MM.1S (cell line): ENCODE results near the gene LCN15.
"Not testable (repeated sequence)": the region's sequence is repeated elsewhere in the genome, so short reads cannot be mapped to it uniquely, and the experiment has no call there.

Source experiments
- CTCF ChIP-seq: fragments of 300-600 bp; sonication (generic); IDR thresholded peaks from 2 replicates; pipeline ENCODE4 v1.5.1; 2016; ENCODE audit warnings: antibody characterized with exemption, low read length, mixed read lengths
- EZH2 ChIP-seq: fragments of 300-600 bp; sonication (generic); optimal IDR thresholded peaks from 2 replicates; pipeline ENCODE3; 2017; ENCODE audit warnings: low read depth, mild to moderate bottlenecking, antibody characterized with exemption, low read length, mixed read lengths

DNA sequence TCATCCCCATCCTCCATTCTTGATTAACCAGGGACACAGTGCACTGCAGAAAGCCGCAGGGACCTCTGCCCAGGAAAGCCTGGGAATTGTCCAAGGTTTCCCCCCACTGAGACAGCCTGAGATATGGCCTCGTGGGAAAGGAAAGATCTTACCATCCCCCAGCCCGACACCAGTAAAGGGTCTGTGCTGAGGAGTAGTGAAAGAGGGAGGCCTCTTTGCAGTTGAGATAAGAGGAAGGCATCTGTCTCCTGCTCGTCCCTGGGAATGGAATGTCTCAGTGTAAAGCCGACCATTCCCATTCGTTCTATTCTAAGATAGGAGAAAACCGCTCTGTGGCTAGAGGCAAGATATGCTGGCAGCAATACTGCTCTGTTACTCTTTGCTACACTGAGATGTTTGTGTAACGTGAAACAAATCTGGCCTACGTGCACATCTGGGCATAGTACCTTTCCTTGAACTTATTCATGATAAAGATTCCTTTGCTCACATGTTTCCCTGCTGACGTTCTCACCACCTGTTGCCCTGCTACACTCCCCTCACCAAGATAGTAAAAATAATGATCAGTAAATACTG is 32.5 kb upstream of the LCN15 start:
- not testable (repeated sequence) for TF ChIP-seq CTCF, EZH2
